ENCODE results near the gene TESK2.

The TESK2 gene

GRCh38 chr1:45353685-45354084 lies 137.3 kb downstream of the TESK2 start:
- no peak for TF ChIP-seq CTCF (IDR thresholded peaks at IDR 0.05; ENCODE audit: control insufficient read depth, insufficient read depth, low read depth, low read length, missing control alignments)
- no peak for DNase-seq (ENCODE audit: low read depth)
- H3K4me3 ChIP-seq (ENCODE audit: control insufficient read depth, low read depth, low read length): no peak overlapping the region

- no peak for TF ChIP-seq CTCF (IDR thresholded peaks at IDR 0.05; ENCODE audit: control insufficient read depth, insufficient read depth, low read depth, low read length, missing control alignments)
- no peak overlapping the region for H3K4me3 ChIP-seq (ENCODE audit: control insufficient read depth, low read depth, low read length)
- DNase-seq (ENCODE audit: low read depth): no peak
Measured at GRCh38 chr1:45351508-45351907, 139.5 kb downstream of the TESK2 start.

GRCh38 chr1:45348966-45349677 lies 141.8 kb downstream of the TESK2 start:
- H3K4me3 ChIP-seq (ENCODE audit: control insufficient read depth, low read depth, low read length): no peak overlapping the region
- TF ChIP-seq CTCF (IDR thresholded peaks at IDR 0.05; ENCODE audit: control insufficient read depth, insufficient read depth, low read depth, low read length, missing control alignments): no peak
- no peak for DNase-seq (ENCODE audit: low read depth)

- H3K4me3 ChIP-seq (ENCODE audit: control insufficient read depth, low read depth, low read length): no peak overlapping the region
- no peak for DNase-seq (ENCODE audit: low read depth)
- TF ChIP-seq CTCF (IDR thresholded peaks at IDR 0.05; ENCODE audit: control insufficient read depth, insufficient read depth, low read depth, low read length, missing control alignments): no peak
Measured at GRCh38 chr1:45348609-45348965, 142.4 kb downstream of the TESK2 start.

GRCh38 chr1:45348020-45348419 lies 142.9 kb downstream of the TESK2 start:
- TF ChIP-seq CTCF (IDR thresholded peaks at IDR 0.05; ENCODE audit: control insufficient read depth, insufficient read depth, low read depth, low read length, missing control alignments): no peak
- H3K4me3 ChIP-seq (ENCODE audit: control insufficient read depth, low read depth, low read length): no peak overlapping the region
- DNase-seq (ENCODE audit: low read depth): no peak

- DNase-seq (ENCODE audit: low read depth): no peak
- H3K4me3 ChIP-seq (ENCODE audit: control insufficient read depth, low read depth, low read length): no peak overlapping the region
- TF ChIP-seq CTCF (IDR thresholded peaks at IDR 0.05; ENCODE audit: control insufficient read depth, insufficient read depth, low read depth, low read length, missing control alignments): no peak
Measured at GRCh38 chr1:45346473-45346872, 144.5 kb downstream of the TESK2 start.
